C4-2B (cell line): ENCODE measurements around the gene CCHCR1.

Source experiments
- CTCF ChIP-seq: fragments of 450-650 bp; conservative IDR thresholded peaks from 2 replicates; pipeline ENCODE4 v1.5.1; 2017; ENCODE audit warnings: mild to moderate bottlenecking
- ZFX ChIP-seq: fragments of 450-650 bp; IDR thresholded peaks from 2 replicates; pipeline ENCODE4 v1.6.1; 2017

- TF ChIP-seq CTCF (no peak), ZFX (no peak)
These were observed 41.6 kb downstream of the CCHCR1 start for GRCh38 chr6:31115941-31116560.
